ENCODE data around the gene PIP5K1B.

PIP5K1B gene

GRCh38 chr9:68836788-68837187, 131.7 kb downstream of the PIP5K1B start:
- no peak overlapping the region for H3K4me3 ChIP-seq (ENCODE audit: control insufficient read depth, low read depth, low read length)
- no peak for TF ChIP-seq CTCF (IDR thresholded peaks at IDR 0.05; ENCODE audit: control insufficient read depth, insufficient read depth, low read depth, low read length, missing control alignments)
- DNase-seq (ENCODE audit: low read depth) = no peak

- no peak for TF ChIP-seq CTCF (IDR thresholded peaks at IDR 0.05; ENCODE audit: control insufficient read depth, insufficient read depth, low read depth, low read length, missing control alignments)
- DNase-seq (ENCODE audit: low read depth) = no peak
- H3K4me3 ChIP-seq (ENCODE audit: control insufficient read depth, low read depth, low read length) = no peak overlapping the region
Observed at GRCh38 chr9:68838245-68838644, 133.2 kb downstream of the PIP5K1B start.

- H3K4me3 ChIP-seq (ENCODE audit: control insufficient read depth, low read depth, low read length) = no peak overlapping the region
- no peak for TF ChIP-seq CTCF (IDR thresholded peaks at IDR 0.05; ENCODE audit: control insufficient read depth, insufficient read depth, low read depth, low read length, missing control alignments)
- no peak for DNase-seq (ENCODE audit: low read depth)
Observed at GRCh38 chr9:68841276-68842052, 136.4 kb downstream of the PIP5K1B start.

GRCh38 chr9:68842568-68842967, 137.5 kb downstream of the PIP5K1B start:
- no peak overlapping the region for H3K4me3 ChIP-seq (ENCODE audit: control insufficient read depth, low read depth, low read length)
- DNase-seq (ENCODE audit: low read depth) = no peak
- no peak for TF ChIP-seq CTCF (IDR thresholded peaks at IDR 0.05; ENCODE audit: control insufficient read depth, insufficient read depth, low read depth, low read length, missing control alignments)

GRCh38 chr9:68843239-68843638, 138.2 kb downstream of the PIP5K1B start:
- H3K4me3 ChIP-seq (ENCODE audit: control insufficient read depth, low read depth, low read length) = no peak overlapping the region
- no peak for TF ChIP-seq CTCF (IDR thresholded peaks at IDR 0.05; ENCODE audit: control insufficient read depth, insufficient read depth, low read depth, low read length, missing control alignments)
- no peak for DNase-seq (ENCODE audit: low read depth)

GRCh38 chr9:68844157-68844556, 139.1 kb downstream of the PIP5K1B start:
- no peak for DNase-seq (ENCODE audit: low read depth)
- no peak overlapping the region for H3K4me3 ChIP-seq (ENCODE audit: control insufficient read depth, low read depth, low read length)
- TF ChIP-seq CTCF (IDR thresholded peaks at IDR 0.05; ENCODE audit: control insufficient read depth, insufficient read depth, low read depth, low read length, missing control alignments) = no peak

All from AG09309 (cell line).